Activated gamma-delta T cell (primary cell): ENCODE data around the gene TRIM37.
A peak's percentile ranks its signal among the peaks of the same experiment; 100 is the strongest.
"Not testable (repeated sequence)": the region's sequence is repeated elsewhere in the genome, so short reads cannot be mapped to it uniquely, and the experiment has no call there.

Source experiments
- DNase-seq: peaks from one replicate; lab custom pipeline; 2025; lab: John Stamatoyannopoulos, UW

Gene TRIM37

DNA sequence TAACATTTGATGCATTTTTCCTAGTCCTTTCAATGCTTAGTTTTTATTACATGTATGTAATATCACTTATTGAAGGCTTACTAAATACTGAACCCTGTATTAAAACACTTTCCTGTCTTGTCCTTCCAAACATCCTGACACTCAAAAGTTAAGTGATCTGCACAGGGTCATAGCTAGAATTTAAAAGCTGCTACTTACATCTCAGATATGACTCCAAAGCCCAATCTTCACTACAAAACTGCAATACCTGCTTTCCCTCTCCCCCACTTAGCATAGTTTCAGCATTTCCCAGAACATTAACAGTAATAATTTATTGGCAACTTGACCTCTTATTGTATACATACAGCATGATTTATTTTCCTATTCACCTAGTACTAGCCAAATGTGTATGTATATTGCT is 4.3 kb upstream of the TRIM37 start:
- DNase-seq: no peak

DNA sequence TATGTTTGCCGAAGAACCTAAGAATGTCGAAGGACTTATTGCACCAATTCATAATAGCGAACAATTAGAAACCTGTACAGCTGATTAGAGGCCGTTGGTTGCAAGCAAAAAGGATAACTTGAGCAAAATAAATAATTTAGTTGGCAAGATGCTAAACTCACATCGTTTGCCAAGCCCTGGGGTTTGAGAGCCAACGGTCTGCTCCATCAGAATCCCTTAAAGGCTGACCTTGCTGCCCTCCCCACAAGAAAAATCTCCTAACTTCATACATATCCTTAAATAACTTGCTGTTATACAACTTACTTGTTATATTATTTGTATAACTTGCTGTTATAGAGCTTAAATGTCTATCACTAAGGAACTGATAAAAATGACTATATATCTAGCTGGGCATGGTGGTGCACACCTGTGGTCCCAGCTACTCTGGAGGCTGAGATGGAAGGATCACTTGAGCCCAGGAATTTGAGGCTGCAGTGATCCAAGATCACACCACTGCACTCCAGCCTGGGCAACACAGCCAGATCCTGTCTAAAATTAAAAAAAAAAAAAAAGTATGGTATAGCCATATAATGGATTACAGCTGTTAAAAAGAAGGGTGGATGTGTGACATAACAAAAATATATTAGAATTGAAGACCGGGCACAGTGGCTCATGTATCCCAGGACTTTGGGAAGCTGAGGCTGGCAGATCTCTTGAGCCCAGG is 1.9 kb upstream of the TRIM37 start:
- DNase-seq: no peak

DNA sequence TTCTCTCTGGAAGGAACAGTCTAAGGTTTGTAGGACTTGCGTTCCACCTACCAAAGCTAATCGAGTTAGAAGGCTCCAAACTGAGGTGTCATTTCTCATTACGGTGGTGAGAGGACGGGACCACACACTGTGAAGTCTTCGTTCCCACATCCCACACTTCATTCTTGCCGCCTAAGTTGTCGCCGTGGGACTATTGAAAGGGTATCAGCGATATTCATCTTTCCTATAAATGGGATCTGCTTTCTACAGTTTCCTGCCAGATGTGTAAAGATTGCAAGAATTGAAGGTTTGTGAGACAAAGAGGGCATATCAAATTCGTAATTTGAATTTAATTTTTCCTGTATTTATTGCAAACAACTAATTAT is 608 bp upstream of the TRIM37 start:
- no peak for DNase-seq

DNA sequence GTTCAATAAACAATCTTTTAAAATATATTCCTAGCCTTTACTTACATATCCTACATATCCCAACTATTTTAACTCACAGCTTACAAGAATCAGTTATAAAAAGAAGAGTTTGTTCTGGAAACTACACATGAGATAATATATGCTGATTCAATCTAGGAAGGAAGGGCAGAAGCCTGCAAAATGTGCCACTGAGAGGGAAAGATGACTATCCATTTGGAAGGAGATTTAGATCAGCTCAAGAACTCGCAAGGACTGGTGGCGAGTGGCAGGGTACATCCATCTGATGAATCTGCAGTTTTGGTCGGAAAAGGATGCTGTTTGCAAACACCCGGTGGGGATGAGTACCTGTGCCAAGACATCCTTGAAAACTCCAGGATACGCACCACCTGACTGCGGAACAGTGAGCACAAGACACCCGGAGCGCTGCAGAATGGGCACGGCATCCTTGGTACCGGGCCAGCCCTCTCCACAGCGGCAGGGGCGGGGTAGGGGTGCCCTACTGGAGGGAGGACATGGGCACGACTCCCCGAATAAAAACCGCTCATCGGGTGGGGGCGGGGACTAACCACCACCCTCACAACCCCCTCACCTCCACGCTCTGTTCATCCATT is 723 bp downstream of the TRIM37 start:
- peak; percentile 53 for DNase-seq

DNA sequence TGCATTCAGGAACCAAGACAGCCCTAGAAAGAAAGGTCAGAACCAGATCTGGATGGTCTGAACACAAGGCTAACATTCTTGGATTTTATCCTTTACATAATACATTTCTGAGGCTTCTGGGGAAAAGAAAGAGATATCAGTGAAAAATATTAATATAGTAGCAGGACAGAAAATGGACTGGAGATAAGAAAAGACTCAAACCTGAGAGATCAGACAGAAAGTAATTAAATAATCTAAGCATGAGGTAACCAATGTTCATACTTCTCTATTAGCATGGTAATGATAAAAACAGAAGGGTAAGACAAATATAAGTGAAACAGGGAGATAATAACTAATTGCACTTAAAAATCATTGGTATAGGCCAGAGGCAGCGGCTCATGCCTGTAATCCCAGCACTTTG is 5.5 kb downstream of the TRIM37 start:
- no peak for DNase-seq

DNA sequence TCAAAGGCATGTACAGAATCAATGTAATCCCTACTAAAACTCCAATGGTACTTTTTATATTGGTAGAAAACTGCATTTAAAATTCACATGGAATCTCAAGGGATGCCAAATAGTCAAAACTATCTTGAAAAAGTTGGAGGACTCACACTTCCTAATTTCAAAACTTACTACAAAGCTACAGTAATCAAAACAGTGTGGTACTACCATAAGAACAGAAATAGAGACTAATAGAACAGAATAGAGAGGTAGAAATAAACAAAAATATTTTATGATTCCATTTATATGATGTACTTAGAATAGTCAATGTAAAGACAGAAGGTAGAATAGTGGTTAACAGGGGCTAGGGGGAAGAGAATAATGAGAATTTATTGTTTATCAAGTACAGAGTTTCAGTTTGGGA is 8.8 kb downstream of the TRIM37 start:
- no peak for DNase-seq

DNA sequence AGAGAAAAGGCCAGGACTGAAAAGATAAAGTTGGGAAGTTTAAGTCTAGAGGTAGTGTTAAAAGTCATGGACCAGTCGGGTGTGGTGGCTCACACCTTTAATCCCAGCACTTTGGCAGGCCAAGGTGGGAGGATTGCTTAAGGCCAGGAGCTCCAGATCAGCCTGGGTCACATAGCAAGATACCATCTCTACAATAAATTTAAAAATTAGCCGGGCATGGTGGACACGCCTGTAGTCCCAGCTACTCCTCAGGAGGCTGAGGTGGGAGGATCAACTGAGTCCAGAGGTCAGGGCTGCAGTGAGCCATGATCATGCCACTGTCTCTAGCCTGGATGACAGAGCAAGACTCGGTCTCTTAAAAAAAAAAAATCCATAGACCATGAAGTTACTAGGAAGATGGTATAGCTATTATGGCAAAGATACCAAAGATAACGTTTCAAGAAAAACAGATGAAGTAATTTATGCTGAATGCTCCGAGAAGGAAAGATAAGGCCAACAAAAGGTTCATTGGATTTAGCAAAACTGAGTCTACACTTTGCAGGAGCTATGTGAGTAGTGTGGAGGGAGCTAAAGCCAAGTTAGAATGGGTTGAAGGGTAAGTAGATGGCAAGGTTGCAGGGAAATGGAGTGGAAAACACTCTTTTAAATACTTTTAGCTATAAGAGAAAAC is 11.7 kb downstream of the TRIM37 start:
- no peak for DNase-seq

DNA sequence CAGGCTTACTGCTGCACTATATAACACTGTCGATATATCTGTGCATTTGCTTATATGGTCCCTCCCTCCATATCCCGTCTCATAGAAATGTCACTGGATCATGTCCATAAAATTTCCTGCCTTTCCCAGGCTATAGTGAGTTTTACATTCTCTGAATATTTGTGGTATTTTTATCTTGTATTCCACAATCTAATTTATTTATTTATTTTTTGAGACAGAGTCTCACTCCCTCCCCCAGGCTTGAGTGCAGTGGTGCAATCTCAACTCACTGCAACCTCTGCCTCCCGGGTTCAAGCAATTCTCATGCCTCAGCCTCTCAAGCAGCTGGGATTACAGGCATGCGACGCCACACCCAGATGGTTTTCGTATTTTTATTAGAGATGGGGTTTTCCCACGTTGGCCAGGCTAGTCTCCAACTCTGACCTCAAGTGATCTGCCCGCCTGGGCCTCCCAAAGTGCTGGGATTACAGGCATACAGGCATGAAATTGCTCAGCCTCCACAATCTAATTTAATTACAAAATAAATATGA is 12.9 kb downstream of the TRIM37 start:
- DNase-seq: no peak

DNA sequence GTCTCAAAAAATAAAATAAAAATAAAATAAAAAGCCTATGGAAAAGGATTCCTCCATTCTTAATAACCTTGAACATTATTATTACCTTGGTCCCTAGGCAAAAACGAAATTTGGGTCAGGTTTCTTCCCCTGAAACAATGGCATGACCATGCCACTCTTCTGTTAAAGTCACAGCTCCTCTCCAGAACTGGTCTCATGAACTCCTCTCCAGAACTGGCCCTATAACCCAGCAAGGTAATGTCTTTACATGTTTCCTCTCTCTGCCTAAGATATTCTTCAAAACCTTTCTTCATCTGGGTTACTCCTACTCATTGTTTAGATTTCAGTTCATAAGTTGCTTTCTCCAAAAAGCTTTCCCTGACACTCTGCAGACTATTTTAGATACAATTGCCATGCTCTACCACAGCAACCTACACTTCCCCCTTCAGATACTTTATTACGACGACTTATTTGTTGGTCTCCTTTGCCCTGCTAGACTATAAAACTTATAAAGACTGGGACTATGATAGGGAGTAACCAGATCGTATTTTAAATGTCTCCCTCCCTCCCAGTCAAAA is 13.5 kb downstream of the TRIM37 start:
- no peak for DNase-seq

DNA sequence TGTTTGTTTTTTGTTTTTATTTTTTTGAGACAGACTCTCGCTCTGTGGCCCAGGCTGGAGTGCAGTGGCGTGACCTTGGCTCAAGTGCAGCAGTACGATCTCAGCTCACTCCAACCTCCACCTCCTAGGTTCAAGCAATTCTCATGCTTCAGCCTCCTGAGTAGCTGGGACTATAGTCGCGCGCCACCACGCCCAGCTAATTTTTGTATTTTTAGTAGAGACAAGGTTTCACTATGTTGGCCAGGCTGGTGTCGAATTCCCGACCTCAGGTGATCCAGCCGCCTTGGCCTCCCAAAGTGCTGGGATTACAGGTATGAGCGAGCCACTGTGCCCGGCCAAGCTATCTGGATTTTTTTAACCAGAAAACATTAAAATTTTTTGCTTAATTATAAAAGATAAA is 16.1 kb downstream of the TRIM37 start:
- not testable (repeated sequence) for DNase-seq

DNA sequence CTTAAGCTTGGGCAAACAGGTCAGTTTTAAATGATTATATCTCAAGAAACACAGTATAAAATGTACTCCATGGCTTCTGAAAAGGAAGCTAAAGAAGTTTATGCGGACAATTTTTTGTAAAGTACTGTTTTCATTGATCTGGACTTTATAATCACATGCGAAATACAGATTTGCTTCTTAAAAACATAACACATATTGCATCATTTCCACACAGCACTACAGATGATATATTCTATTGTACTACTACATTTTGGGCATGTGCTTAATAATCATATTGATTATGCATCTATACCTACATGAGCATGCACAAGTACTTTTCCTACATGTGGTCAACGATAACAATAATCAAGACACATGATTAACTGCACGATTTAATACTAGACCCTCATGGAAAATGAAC is 22.5 kb downstream of the TRIM37 start:
- DNase-seq: no peak

DNA sequence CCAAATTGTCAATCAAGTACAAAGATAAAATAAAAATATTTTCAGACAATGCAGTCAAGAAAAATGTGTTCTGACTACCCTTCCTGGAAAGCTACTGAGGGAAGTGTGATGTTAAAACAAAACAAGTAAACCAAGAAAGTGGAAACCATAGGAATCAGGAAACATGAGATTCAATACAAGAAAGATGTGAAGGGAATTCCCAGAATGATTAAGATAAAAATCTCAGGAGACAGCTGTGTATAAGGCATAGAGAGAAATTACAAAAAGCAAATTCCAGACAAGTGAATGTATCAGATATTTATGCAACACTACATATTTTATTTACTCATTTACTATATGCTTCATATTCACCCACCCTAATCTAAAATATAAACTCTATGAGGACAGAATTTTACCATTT is 32.2 kb downstream of the TRIM37 start:
- no peak for DNase-seq

DNA sequence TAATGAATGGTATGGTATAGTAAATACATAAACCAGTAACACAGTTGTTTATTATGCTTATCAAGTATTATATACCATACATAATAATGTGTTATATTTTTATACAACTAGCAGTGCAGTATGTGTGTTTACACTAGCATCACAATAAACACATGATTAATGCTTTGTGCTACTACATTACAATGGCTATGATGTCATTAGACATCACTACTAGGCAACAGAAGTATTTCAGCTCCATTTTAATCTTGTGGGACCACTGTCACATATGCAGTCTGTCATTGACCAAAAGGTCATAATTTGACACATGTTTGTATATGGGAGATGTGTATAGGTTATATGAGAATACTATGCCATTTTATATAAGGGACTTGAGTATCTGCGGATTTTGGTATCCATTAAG is 32.7 kb downstream of the TRIM37 start:
- DNase-seq: no peak

DNA sequence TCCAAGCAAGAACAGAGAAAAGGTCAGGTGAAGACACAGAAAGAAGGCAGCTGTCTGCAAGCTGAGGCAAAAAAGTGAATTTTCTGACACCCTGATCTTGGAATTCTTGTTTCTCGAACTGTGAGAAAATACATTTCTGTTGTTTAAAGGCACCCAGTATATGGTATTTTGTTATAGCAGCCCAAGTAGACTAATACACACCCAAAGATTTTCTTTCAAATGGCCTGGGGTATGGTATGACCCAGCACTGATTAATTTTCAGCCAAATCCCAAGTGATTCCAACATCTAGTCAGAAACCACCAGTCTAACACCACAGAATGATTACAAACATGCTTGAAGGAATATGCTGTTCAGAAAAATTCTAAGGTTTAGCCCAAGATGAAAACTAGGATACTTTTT is 36.8 kb downstream of the TRIM37 start:
- DNase-seq: no peak

DNA sequence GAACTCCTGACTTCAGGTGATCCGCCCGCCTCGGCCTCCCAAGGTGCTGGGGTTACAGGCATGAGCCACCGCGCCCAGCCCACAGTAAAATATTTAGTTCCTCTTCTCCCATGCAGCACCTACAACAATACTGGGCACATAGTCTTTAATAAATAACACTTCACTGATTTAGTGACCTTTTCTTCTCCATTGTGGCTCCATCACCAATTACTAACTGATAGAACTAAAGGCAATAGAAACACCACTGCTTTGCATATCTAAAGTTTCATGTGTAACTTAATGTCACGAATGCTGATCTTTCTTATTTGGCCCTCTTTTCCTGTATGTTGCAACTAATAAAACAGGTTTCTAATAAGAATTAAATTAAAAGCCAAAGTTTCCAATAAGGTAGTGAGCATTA is 38.9 kb downstream of the TRIM37 start:
- DNase-seq: no peak

DNA sequence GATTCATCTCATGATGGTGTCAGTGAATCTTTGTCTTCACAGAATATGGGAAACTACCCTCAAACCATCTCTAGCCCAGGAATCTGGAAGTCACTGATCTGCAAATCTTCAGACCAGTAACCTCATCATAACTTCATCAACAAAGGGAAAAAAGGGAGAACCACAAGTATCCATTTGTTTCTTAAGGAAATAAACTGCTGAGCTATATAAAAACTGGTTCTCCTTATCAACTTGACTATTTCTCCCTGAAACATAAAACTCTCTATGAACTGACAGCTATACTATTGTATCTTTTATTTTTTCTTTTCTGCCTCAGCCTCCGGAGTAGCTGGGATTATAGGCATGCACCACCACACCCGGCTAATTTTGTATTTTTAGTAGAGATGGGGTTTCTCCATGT is 39.3 kb downstream of the TRIM37 start:
- no peak for DNase-seq

DNA sequence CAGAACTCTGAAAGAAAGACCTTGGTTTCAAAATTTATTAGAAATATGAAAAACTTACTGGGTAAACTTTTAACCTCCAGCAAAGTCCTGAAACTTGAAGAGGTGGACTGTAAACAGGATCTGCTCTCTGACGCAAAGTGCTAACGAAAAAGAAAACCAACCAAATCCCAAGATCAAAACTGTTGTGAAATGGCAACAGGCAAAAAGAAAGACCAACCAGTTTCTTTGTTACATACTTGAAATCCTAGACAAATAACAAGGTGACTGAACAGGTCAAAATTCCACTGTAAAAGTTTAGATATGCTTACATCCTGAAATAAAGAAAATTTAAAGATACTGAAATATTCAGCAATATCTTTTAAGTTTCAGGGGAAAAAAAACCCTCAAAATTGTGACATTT is 44.2 kb downstream of the TRIM37 start:
- no peak for DNase-seq

DNA sequence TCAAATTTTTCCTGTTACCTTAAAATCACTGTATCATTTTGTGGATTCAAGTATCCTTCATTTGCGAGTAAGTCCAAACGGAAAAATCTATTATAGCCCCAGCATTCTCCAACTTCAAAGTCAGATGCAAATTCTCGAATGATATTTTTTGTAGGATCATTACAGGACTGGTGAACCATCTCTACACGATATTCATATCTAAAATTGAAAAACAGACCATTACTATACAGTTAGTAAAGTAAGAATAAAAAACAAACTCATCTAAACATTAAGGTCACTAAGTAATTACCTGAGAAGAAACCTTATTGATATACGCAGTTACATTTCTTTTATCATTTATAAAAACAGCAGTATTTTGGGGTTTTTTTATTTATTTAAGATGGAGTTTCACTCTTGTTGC is 49.8 kb downstream of the TRIM37 start:
- DNase-seq: no peak

DNA sequence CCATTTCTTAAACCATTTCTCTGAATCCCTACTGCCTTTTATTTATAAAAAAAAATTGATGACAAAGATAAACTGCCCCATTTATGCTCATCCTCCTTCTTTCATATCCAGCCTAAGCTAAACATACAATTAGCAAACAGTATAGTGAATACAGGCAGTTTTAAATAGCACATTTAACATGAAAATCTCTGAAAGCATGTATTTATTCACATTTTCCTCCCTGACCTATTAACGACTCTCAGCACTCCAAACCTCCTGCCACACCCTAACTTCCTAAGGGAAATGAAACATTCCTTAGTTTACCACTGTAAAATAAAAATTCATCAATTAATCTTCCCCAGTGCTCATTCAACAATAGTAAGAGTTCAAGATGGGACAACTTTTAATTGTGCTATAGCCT is 56.9 kb downstream of the TRIM37 start:
- no peak for DNase-seq

DNA sequence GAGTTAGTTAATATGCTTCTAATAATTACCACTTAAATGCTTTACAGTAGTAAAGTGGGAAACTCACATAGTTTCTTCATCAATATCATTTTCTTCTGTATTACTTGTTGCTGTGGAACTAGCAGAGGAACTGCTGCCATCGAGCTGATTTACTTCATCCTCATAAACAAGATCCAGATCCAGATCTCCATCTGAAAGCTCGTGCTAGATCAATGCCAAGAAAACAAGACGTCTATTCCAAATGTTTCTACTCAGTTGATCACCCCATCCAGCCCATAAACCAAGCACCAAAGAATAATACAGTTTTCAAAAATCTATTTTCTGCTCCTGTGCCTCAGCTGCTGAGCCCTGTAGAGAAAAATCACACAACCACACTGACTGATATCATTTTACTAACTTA is 59.1 kb downstream of the TRIM37 start:
- no peak for DNase-seq

DNA sequence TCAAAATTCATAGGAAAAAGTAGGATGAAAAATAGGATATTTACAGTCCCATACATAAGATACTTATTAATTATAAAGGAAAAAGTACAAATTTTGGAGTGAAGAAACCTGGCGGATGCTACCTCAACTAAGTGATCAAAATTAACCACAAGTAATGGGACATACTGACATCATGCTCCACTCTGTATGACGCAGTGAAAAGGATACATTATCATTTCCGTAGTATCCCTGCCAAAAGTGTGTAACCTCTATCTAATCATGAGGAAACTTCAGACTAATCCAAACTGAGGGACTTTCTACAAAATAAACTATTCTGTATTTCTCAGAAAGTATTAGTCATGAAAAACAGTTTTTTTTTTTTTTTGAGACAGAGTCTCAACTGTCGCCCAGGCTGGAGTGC is 60.5 kb downstream of the TRIM37 start:
- no peak for DNase-seq

DNA sequence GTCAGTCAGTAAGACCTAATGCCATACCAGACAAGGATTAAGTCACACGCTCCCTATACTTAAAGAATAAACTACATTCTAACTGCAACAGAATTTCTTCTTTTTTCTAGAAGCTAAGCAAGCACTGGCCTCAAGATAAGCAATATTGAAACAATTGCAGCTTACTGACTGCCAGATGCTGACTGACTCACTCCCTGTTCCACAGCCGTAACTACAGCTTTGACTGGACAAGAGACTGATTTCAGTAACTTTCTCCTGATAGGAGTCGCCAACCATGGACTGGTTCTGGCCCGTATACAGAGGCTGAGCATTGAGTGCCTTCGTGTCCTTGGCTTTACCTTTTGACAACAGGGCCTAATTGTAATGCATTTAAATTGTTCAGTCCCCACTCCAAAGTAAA is 67.9 kb downstream of the TRIM37 start:
- DNase-seq: no peak

DNA sequence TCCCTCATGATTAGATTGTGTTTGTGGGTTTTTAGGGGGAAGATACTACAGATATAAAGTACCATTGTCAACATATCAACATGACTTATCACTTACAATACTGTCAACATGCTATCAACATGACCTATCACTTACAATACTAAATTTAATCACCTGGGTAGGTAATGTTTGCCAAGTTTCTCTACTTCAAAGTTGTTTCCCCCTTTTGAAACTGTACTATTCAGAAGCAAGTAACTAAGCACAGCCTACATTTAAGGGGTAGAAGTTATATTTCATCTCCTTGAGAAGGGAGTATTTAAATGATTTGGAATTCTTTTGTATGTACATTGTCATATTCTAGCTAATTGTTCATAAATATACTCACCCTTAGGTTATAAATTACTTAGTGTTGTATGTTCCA is 68.7 kb downstream of the TRIM37 start:
- no peak for DNase-seq
